LNCaP clone FGC (cell line): ENCODE results near the gene SULF2.
A peak's percentile ranks its signal among the peaks of the same experiment; 100 is the strongest.

Experiments
- DNase-seq: peaks from one replicate; pipeline ENCODE4 v3.0.0-alpha.2; 2011; ENCODE audit warnings: low read depth
- H3K4me3 ChIP-seq: 2 replicates; pipeline ENCODE4 v1.5.1; 2011; ENCODE audit warnings: mild to moderate bottlenecking, low read depth, low read length, control low read depth
- TF ChIP-seq, protein P1 (sequence below): IDR thresholded peaks from 2 replicates; pipeline ENCODE4 v1.5.1; 2012; ENCODE audit warnings: mild to moderate bottlenecking; ENCODE audit not compliant: control insufficient read depth, insufficient read depth; ENCODE audit errors: extremely low read depth

SULF2 gene

DNA sequence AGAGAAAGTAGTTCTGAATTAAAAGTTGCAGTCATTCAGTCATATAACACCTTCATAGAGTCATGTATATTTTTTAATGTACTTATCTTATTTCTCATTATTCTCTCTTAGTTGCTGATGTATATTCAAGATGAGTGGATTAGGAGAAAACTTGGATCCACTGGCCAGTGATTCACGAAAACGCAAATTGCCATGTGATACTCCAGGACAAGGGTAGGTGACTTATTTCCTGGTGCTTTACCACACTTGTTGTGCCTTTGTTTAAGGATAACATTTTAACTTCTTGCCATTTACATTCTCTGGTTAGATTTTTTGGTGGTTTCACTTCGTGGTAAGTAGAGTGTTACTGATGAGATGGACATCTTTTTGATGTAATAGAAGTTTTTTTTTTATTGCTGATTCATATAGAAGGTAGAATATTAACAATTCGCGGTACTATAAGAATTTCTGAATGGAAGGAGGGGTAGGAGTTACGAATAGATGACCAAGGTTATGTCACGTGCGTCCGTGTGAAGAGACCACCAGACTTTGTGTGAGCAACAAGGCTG, 163.1 kb downstream of the SULF2 start:
- DNase-seq: no peak
- TF ChIP-seq, protein P1, sequence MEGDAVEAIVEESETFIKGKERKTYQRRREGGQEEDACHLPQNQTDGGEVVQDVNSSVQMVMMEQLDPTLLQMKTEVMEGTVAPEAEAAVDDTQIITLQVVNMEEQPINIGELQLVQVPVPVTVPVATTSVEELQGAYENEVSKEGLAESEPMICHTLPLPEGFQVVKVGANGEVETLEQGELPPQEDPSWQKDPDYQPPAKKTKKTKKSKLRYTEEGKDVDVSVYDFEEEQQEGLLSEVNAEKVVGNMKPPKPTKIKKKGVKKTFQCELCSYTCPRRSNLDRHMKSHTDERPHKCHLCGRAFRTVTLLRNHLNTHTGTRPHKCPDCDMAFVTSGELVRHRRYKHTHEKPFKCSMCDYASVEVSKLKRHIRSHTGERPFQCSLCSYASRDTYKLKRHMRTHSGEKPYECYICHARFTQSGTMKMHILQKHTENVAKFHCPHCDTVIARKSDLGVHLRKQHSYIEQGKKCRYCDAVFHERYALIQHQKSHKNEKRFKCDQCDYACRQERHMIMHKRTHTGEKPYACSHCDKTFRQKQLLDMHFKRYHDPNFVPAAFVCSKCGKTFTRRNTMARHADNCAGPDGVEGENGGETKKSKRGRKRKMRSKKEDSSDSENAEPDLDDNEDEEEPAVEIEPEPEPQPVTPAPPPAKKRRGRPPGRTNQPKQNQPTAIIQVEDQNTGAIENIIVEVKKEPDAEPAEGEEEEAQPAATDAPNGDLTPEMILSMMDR: no peak
- no peak overlapping the region for H3K4me3 ChIP-seq

DNA sequence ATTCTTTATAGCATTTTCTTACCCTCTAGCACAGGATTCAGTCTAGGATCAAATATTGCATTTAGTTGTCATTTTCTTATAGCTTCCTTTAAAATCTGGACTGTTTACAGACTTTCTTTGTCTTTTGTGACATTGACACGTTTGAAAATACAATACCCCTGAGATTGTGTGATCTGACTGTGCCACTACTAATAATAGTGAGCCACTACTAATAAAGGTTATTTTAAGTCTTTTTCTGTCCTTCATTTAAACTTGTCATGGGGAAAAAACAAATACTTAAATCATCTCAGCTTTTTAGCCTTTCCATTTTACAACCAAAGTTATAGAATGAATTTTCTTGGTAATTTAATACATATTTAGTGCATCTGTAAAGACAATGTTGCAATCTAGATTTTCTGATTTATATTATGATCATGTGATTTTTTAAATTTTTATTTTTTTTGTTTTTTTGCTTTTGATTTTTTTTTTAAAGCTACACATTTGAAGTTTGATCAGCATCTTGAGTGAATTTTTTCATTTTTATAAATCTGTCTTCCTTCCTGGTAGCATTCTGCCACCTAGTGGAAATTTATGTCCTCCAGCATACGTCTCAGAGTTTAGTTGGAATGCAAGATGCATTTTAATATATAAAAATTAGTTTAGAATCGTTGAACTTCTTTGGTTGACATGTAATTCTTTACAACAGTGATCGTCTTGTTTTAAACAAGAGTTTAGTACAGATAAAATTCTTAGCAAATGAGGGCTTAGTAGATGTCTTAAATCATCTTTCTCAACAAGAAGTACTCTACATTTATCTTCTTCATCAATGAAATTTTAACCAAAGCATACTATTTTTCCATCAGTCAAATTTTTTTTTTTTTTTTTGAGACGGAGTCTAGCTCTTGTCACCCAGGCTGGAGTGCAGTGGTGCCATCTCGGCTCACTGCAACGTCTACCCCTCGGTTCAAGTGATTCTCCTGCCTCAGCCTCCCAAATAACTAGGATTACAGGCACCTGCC, 164.2 kb downstream of the SULF2 start:
- TF ChIP-seq, protein P1: peak; percentile 67
- peak; percentile 32 for DNase-seq
- H3K4me3 ChIP-seq: no peak overlapping the region

DNA sequence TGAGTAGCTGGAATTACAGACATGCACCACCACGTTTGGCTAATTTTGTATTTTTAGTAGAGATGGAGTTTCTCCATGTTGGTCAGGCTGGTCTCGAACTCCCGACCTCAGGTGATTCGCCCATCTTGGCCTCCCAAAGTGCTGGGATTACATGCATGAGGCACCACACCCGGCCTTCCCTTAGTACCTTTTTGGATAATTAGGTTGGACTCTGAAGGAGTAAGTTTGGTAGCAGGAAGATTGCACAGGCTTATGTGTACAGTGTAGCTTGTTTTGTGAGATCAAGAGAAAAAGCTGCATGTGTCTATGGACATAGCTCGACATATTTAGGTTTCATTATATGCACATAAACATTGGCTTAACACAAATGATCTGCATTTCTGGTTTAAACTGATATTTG, 166.8 kb downstream of the SULF2 start:
- no peak overlapping the region for H3K4me3 ChIP-seq
- DNase-seq: no peak
- TF ChIP-seq, protein P1: no peak

DNA sequence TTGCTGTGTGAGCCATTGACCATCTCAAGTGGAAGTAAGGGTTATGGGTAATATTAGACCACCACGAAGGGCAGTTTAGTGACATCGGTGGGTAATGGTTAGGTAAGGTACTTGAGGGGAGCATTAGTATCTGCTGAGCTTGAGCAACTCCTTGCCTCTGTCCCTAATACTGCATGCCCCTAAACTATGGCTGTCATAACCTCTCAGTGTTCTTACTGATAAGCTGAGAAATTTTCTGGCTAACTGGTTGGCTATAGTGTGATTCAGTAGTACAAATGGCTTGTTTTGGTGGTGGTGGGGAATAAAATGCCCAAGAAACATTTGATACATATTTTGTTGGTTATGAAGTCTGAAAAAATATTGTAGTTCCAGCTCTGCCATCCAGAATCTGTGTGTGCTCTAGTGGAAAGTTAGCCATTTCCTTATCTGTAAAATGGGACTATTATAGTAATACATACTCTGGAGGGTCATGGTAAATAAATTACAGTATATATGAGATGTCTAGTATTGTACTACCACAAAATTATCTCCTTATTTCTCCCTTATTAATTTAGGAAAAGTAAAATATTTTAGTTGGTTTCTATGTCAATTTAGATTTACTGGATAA, 170.5 kb downstream of the SULF2 start:
- no peak for DNase-seq
- TF ChIP-seq, protein P1: no peak
- no peak overlapping the region for H3K4me3 ChIP-seq

DNA sequence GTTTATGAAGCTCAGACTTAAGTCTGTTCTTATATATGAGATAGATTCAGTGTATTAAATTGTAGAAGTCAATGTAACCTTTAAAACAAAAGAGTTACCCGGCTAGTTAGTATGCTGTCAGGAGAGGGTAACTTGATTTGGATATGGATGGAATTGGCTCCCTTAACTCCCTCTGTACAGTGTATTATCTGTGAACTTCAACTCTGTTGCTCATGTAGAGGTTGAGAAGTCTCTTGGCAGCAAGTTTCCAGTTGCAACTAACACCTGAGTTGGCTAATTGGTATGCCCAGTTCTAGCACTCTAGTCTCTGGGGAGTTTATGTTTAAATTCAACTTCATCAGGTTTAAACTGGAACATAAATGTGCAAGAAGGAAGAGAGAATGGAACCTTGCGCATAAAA, 172.6 kb downstream of the SULF2 start:
- TF ChIP-seq, protein P1: no peak
- no peak overlapping the region for H3K4me3 ChIP-seq
- no peak for DNase-seq

DNA sequence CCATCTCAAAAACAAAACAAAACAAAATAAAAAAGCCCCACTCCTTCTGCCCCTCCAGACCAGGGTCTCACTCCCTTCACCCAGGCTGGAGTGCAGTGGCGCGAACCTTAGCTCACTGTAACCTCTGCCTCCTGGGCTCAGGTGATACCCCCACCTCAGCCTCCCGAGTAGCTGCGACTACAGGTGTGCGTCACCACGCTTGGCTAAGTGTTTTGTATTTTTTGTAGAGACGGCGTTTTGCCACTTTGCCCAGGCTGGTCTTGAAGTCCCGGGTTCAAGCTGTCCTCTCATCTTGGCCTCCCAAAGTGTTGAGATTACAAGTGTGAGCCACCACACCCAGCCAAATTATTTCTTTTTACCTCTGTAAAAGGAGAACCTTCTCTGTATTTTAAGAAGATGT, 173.5 kb downstream of the SULF2 start:
- no peak for DNase-seq

More for the DNA sequence above, 173.5 kb downstream of the SULF2 start:
- TF ChIP-seq, protein P1: no peak
- H3K4me3 ChIP-seq: no peak overlapping the region
